DMS53 treated with DMSO at 0.1 percent for 48 hours (cell line): Measurements from ENCODE around the gene CALN1.
"Not testable (repeated sequence)": the region's sequence is repeated elsewhere in the genome, so short reads cannot be mapped to it uniquely, and the experiment has no call there.

Experiments
- DNase-seq: peaks from one replicate; lab custom pipeline; 2025; ENCODE audit not compliant: unreplicated experiment; lab: John Stamatoyannopoulos, UW

Gene CALN1

GRCh38 chr7:71990138-71990462, 422.0 kb downstream of the CALN1 start:
- DNase-seq = no peak

GRCh38 chr7:71988201-71988600, 423.9 kb downstream of the CALN1 start:
- no peak for DNase-seq

GRCh38 chr7:71987200-71987767, 424.9 kb downstream of the CALN1 start:
- DNase-seq = no peak

- no peak for DNase-seq
Observed at GRCh38 chr7:71984348-71984747, 427.8 kb downstream of the CALN1 start.

GRCh38 chr7:71982851-71983250, 429.3 kb downstream of the CALN1 start:
- no peak for DNase-seq

GRCh38 chr7:71976645-71977044, 435.5 kb downstream of the CALN1 start:
- DNase-seq = no peak

GRCh38 chr7:71974611-71975010, 437.5 kb downstream of the CALN1 start:
- DNase-seq = no peak

- no peak for DNase-seq
Observed at GRCh38 chr7:71972534-71972933, 439.6 kb downstream of the CALN1 start.

GRCh38 chr7:71970725-71971124, 441.4 kb downstream of the CALN1 start:
- no peak for DNase-seq

- DNase-seq = no peak
Observed at GRCh38 chr7:71962636-71963035, 449.5 kb downstream of the CALN1 start.

- DNase-seq = no peak
Observed at GRCh38 chr7:71961283-71961682, 450.9 kb downstream of the CALN1 start.

- no peak for DNase-seq
Observed at GRCh38 chr7:71942115-71942514, 470.0 kb downstream of the CALN1 start.

GRCh38 chr7:71937840-71938371, 474.2 kb downstream of the CALN1 start:
- no peak for DNase-seq

- no peak for DNase-seq
Observed at GRCh38 chr7:71935674-71936073, 476.5 kb downstream of the CALN1 start.

- no peak for DNase-seq
Observed at GRCh38 chr7:71933426-71933825, 478.7 kb downstream of the CALN1 start.

GRCh38 chr7:71925663-71926062, 486.5 kb downstream of the CALN1 start:
- no peak for DNase-seq

- not testable (repeated sequence) for DNase-seq
Observed at GRCh38 chr7:71914204-71914603, 497.9 kb downstream of the CALN1 start.

- no peak for DNase-seq
Observed at GRCh38 chr7:71912476-71912875, 499.7 kb downstream of the CALN1 start.

- no peak for DNase-seq
Observed at GRCh38 chr7:71911051-71911450, 501.1 kb downstream of the CALN1 start.

- DNase-seq = no peak
Observed at GRCh38 chr7:71905821-71906220, 506.3 kb downstream of the CALN1 start.

- DNase-seq = no peak
Observed at GRCh38 chr7:71904484-71904883, 507.7 kb downstream of the CALN1 start.

- no peak for DNase-seq
Observed at GRCh38 chr7:71900556-71900955, 511.6 kb downstream of the CALN1 start.

GRCh38 chr7:71896535-71896934, 515.6 kb downstream of the CALN1 start:
- no peak for DNase-seq
